Endothelial cell of umbilical vein (primary cell): ENCODE data around the gene PRLR. TPM values are rescaled to one million over a fixed set of nuclear protein-coding genes. Genes with fewer than 3 reads are reported as not detected.

ENCODE experiments used
- BruUV-seq: library from RNA; stranded (reverse); fragments of 400-500 nt; replicated peaks from 2 replicates; lab custom pipeline; 2021; lab: Mats Ljungman, UMichigan
- CTCF ChIA-PET: fragments of 300-600, 350-600 bp; sonication (Branson Sonifier 250); formaldehyde crosslinking; loops from one replicate; lab custom pipeline; 2021; ENCODE audit warnings: antibody characterized with exemption, inconsistent platforms; lab: Charles Lee
- POLR2A ChIA-PET: fragments of 300-600, 350-600 bp; sonication (Branson Sonifier 250); formaldehyde crosslinking; loops from one replicate; lab custom pipeline; 2021; ENCODE audit warnings: antibody characterized with exemption, inconsistent platforms; lab: Charles Lee
- DNase-seq: peaks from one replicate; pipeline ENCODE4 v3.0.0-alpha.2; 2011; ENCODE audit warnings: low read depth, low spot score
- FAIRE-seq: peaks from 2 replicates; lab custom pipeline; 2011; peaks lifted over from hg19 to GRCh38; lab: Jason Lieb, UNC
- H2AFZ ChIP-seq: 2 replicates; pipeline ENCODE4 v1.6.0; 2012; ENCODE audit warnings: low read depth, low read length, control low read depth, inconsistent platforms
- H3K27ac ChIP-seq: 2 replicates; pipeline ENCODE4 v1.5.1; 2011; ENCODE audit warnings: low read depth, mild to moderate bottlenecking, control low read depth, low read length, moderate library complexity; ENCODE audit not compliant: insufficient read depth
- H3K27me3 ChIP-seq, 2 experiments: 2 replicates each; pipeline versions ENCODE4 v1.6.0 to v1.6.1; 2011; ENCODE audit warnings: low read length in 2 of 2, mixed read lengths in 1 of 2; ENCODE audit not compliant: control insufficient read depth in 2 of 2, insufficient read depth in 2 of 2
- H3K36me3 ChIP-seq, 2 experiments: 2 replicates in 1 of 2; 3 replicates in 1 of 2; pipeline ENCODE4 v1.5.1; 2011; ENCODE audit warnings: low read length in 2 of 2, mild to moderate bottlenecking in 1 of 2, moderate library complexity in 1 of 2; ENCODE audit not compliant: control insufficient read depth in 2 of 2, insufficient read depth in 2 of 2; ENCODE audit errors: extremely low read depth in 1 of 2
- H3K4me1 ChIP-seq: 3 replicates; pipeline ENCODE4 v1.5.1; 2011; ENCODE audit warnings: mild to moderate bottlenecking, low read length; ENCODE audit not compliant: control insufficient read depth, insufficient read depth; ENCODE audit errors: extremely low read depth
- H3K4me2 ChIP-seq: 2 replicates; pipeline ENCODE4 v1.6.1; 2011; ENCODE audit warnings: low read length, control low read depth, mixed read lengths; ENCODE audit not compliant: insufficient read depth
- H3K4me3 ChIP-seq, 3 experiments: fragments of 200-600 bp in 1 of 3; sonication (generic), shearing (Covaris generic) in 1 of 3; replicated peaks in 1 of 3; 2 replicates each; pipeline ENCODE4 v1.5.1; 2011 to 2016; ENCODE audit warnings: control low read depth in 3 of 3, low read length in 3 of 3, mild to moderate bottlenecking in 2 of 3, inconsistent platforms in 1 of 3, low read depth in 1 of 3, moderate library complexity in 1 of 3; ENCODE audit not compliant: insufficient read depth in 1 of 3
- H3K79me2 ChIP-seq: 2 replicates; pipeline ENCODE4 v1.6.0; 2012; ENCODE audit warnings: low read length, inconsistent platforms; ENCODE audit not compliant: control insufficient read depth, insufficient read depth
- H3K9ac ChIP-seq: replicated peaks from 2 replicates; pipeline ENCODE3; 2011; ENCODE audit warnings: low read length, control low read depth; ENCODE audit not compliant: insufficient read depth; ENCODE audit errors: extremely low read depth
- H3K9me1 ChIP-seq: replicated peaks from 3 replicates; pipeline ENCODE4 v1.6.0; 2011; ENCODE audit warnings: mild to moderate bottlenecking, low read length; ENCODE audit not compliant: control insufficient read depth, insufficient read depth; ENCODE audit errors: extremely low read depth
- H3K9me3 ChIP-seq: replicated peaks from 2 replicates; pipeline ENCODE4 v1.5.1; 2012; ENCODE audit warnings: low read length, inconsistent platforms; ENCODE audit not compliant: control insufficient read depth, insufficient read depth
- H4K20me1 ChIP-seq: replicated peaks from 2 replicates; pipeline ENCODE3; 2011; ENCODE audit warnings: mild to moderate bottlenecking, low read length; ENCODE audit not compliant: control insufficient read depth, insufficient read depth; ENCODE audit errors: extremely low read depth
- EZH2 ChIP-seq: IDR thresholded peaks from 2 replicates; pipeline ENCODE4 v1.6.1; 2012; ENCODE audit warnings: borderline replicate concordance, low read depth, mild to moderate bottlenecking, moderate library complexity, low read length, inconsistent platforms; ENCODE audit not compliant: severe bottlenecking
- FOS ChIP-seq: IDR thresholded peaks from 2 replicates; pipeline ENCODE4 v1.6.1; 2011; ENCODE audit warnings: mild to moderate bottlenecking, low read length, moderate library complexity, borderline replicate concordance; ENCODE audit not compliant: insufficient read depth
- GATA2 ChIP-seq: IDR thresholded peaks from 2 replicates; pipeline ENCODE4 v1.7.0; 2011; ENCODE audit warnings: low read depth, mild to moderate bottlenecking, moderate library complexity, mixed read lengths, low read length; ENCODE audit not compliant: insufficient read length, insufficient read depth
- JUN ChIP-seq: IDR thresholded peaks from 2 replicates; pipeline ENCODE4 v1.6.1; 2011; ENCODE audit warnings: borderline replicate concordance, low read depth; ENCODE audit not compliant: insufficient read length, insufficient read depth
- MYC ChIP-seq: IDR thresholded peaks from one replicate; pipeline ENCODE4 v1.6.1; 2011; ENCODE audit warnings: mild to moderate bottlenecking, low read depth, low read length
- POLR2A ChIP-seq: IDR thresholded peaks from 2 replicates; pipeline ENCODE4 v1.6.1; 2012; ENCODE audit warnings: low read depth, mild to moderate bottlenecking, control low read depth, low read length
- POLR2AphosphoS5 ChIP-seq: IDR thresholded peaks from 2 replicates; pipeline ENCODE4 v1.6.1; 2012; ENCODE audit warnings: low read depth, mild to moderate bottlenecking, control low read depth, low read length, moderate library complexity; ENCODE audit not compliant: insufficient read depth
- dilution Hi-C: fragments of 300-500 bp; cut with MboI; formaldehyde crosslinking; loops from one replicate; pipeline ENCODE4 v1.15.0; 2019; ENCODE audit warnings: low sequenced_read_pairs; ENCODE audit not compliant: extremely low pct_ligation_motif_present
- intact Hi-C: fragments of 100-400 bp; cut with micrococcal nuclease; formaldehyde crosslinking; loops from one replicate; pipeline ENCODE4 v1.10.0; 2022
- polyA plus RNA-seq, 4 experiments: library from polyadenylated mRNA; depleted of rRNA in 3 of 4; stranded (reverse) in 3 of 4; unstranded in 1 of 4; fragments of >200 nt; gene quantifications; 2 replicates each; pipeline versions ENCODE4 v1.2.1 to v1.2.3, GENCODE V29; 2011 to 2012; ENCODE audit warnings: missing spikeins in 1 of 4
- total RNA-seq: library from RNA; stranded (reverse); gene quantifications from 2 replicates; pipeline ENCODE4 v1.2.3, GENCODE V29; 2021
- TF ChIP-seq, protein P1 (sequence below): IDR thresholded peaks from 2 replicates; pipeline ENCODE4 v1.6.1; 2011; ENCODE audit not compliant: insufficient read depth, insufficient read length

PRLR gene
- total and polyA plus RNA-seq, 2 donors (not counting 3 experiments of a cell fraction or from before 2014, with no cell fraction given): not detected

DNA sequence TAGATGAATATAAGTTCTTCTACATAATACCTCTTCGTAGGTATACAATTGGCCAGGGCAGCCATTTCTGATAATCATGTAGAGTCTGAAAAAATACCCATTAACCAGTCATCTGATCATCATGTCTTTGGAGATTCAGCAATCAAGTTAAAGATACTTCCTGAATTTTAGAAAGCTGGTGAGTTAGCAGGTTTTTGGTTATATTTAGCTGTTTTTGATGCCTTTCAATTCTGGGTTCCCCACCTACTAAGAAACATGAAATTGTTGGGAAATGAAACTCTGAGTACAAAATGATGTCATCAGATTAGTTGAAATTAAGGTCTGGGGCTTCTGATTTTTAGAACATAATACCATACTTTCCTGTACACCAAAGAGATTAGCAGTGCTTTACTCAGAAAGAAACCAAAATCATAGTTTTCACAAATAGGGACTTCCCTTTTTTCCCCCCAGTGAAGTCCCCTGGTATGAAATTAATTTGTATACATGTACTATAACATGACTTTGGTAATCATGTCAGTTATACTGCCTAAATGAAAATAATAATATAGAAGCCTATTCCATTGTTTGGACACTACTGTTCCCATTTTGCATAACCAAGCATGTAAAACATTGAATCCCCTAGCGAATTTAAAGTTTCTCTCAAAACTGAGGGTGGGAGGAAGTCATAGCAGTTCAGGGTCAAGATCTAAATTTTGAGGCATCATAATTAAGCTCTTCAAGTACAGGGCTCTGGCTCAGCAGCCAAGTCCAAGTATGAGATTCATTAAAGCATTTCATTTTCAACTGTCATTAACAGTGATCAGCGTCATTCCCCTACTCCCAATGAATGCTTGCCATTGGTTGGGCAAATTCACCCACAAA is 17.9 kb downstream of the PRLR start:
- dilution Hi-C loops (no loop called here), intact Hi-C loops (no loop called here)
- DNase-seq: no peak
- TF ChIP-seq JUN: no peak
- no peak for TF ChIP-seq EZH2
- no peak for TF ChIP-seq POLR2AphosphoS5
- TF ChIP-seq, protein P1, sequence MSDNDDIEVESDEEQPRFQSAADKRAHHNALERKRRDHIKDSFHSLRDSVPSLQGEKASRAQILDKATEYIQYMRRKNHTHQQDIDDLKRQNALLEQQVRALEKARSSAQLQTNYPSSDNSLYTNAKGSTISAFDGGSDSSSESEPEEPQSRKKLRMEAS: no peak
- no peak for TF ChIP-seq MYC
- TF ChIP-seq GATA2: no peak
- H3K4me2 ChIP-seq: no peak overlapping the region
- H3K79me2 ChIP-seq: no peaks in the 10 kb centered on the region
- no peak overlapping the region for H3K27ac ChIP-seq
- no peak overlapping the region for H3K9ac ChIP-seq
- no peaks in the 10 kb centered on the region for H3K36me3 ChIP-seq
- H2AFZ ChIP-seq: no peak overlapping the region
- H3K4me1 ChIP-seq: no peaks in the 10 kb centered on the region
- no peaks in the 10 kb centered on the region for H3K9me1 ChIP-seq
- H4K20me1 ChIP-seq: no peaks in the 10 kb centered on the region
- ChIA-PET POLR2A (no interaction called here), CTCF (interaction anchor here (1.6 kb wide), 1 partner anchor 9 kb away, joined by 5 read pairs; no protein-coding TSS in a partner anchor)
- H3K9me3 ChIP-seq: no peaks in the 10 kb centered on the region
- no peaks in the 10 kb centered on the region for H3K27me3 ChIP-seq
- no peak overlapping the region for H3K4me3 ChIP-seq
- FAIRE-seq: no peak
- BruUV-seq: no TSS peak

DNA sequence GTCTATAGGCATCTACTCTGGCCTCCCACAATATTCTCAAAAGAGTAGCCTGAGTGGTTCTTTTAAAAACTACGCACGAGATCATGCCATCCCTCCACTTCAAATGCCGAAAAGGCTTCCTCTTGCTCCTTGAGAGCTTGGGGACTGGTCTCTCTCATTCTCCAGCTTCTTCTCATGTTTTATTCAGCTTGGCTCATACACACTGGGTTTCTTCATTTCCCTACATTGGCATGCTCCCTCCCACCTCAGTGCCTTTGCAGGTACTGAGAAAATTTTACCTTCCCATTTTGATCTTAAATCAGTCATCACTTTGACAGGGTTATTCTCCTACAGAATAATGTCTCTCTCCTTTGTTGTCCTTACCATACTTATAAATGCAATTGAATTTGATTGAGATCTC is 20.4 kb downstream of the PRLR start:
- POLR2A ChIA-PET: no interaction called here
- no peak overlapping the region for H3K9ac ChIP-seq
- BruUV-seq: no TSS peak
- H3K27me3 ChIP-seq: no peaks in the 10 kb centered on the region
- DNase-seq (no peak), FAIRE-seq (no peak)
- dilution Hi-C loops: no loop called here
- no peaks in the 10 kb centered on the region for H3K4me1 ChIP-seq
- no peak overlapping the region for H3K4me3 ChIP-seq
- no peaks in the 10 kb centered on the region for H3K79me2 ChIP-seq
- H4K20me1 ChIP-seq: no peaks in the 10 kb centered on the region
- no peak overlapping the region for H3K27ac ChIP-seq
- no peaks in the 10 kb centered on the region for H3K9me3 ChIP-seq
- intact Hi-C loops: no loop called here
- no peak overlapping the region for H2AFZ ChIP-seq
- CTCF ChIA-PET: no interaction called here
- no peaks in the 10 kb centered on the region for H3K36me3 ChIP-seq
- H3K9me1 ChIP-seq: no peaks in the 10 kb centered on the region
- TF ChIP-seq POLR2A (no peak), POLR2AphosphoS5 (no peak), FOS (no peak), JUN (no peak), MYC (no peak)
- no peak overlapping the region for H3K4me2 ChIP-seq
